ENCODE data around the gene IL9R. TPM values are rescaled to one million over a fixed set of nuclear protein-coding genes. Genes with fewer than 3 reads are reported as not detected.
"Not testable (repeated sequence)": the region's sequence is repeated elsewhere in the genome, so short reads cannot be mapped to it uniquely, and the experiment has no call there.

The IL9R gene
- polyA plus RNA-seq, 2 donors, result 0.26 to 0.37 TPM

DNA sequence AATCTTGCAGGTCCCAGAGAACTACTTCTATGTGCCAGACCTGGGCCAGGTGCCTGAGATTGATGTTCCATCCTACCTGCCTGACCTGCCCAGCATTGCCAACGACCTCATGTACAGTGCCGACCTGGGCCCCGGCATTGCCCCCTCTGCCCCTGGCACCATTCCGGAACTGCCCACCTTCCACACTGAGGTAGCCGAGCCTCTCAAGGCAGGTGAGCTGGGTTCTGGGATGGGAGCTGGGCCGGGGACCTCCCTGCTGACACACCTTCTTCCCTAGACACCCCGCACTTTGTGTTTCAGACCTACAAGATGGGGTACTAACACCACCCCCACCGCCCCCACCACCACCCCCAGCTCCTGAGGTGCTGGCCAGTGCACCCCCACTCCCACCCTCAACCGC, 25.5 kb downstream of the IL9R start:
- H3K9me3 ChIP-seq (ENCODE audit: control insufficient read depth in 2 of 2, insufficient read depth in 1 of 2, low read depth in 1 of 2, low read length in 1 of 2); H3K36me3 ChIP-seq (ENCODE audit: control insufficient read depth in 2 of 2, insufficient read depth in 2 of 2, low read length in 1 of 2); H3K27ac ChIP-seq (ENCODE audit: low read depth in 2 of 2, low read length in 1 of 2); H3K4me3 ChIP-seq (ENCODE audit: low read depth in 1 of 2, low read length in 2 of 2); H3K4me1 ChIP-seq (ENCODE audit: control insufficient read depth in 2 of 2, insufficient read depth in 2 of 2, low read length in 1 of 2); H3K27me3 ChIP-seq (ENCODE audit: control insufficient read depth in 1 of 2, insufficient read depth in 2 of 2, low read length in 2 of 2): not testable (repeated sequence)
- WGBS, 2 donors, result 70 to 76% methylated on average over 7 to 8 of the region's 9 CpGs

DNA sequence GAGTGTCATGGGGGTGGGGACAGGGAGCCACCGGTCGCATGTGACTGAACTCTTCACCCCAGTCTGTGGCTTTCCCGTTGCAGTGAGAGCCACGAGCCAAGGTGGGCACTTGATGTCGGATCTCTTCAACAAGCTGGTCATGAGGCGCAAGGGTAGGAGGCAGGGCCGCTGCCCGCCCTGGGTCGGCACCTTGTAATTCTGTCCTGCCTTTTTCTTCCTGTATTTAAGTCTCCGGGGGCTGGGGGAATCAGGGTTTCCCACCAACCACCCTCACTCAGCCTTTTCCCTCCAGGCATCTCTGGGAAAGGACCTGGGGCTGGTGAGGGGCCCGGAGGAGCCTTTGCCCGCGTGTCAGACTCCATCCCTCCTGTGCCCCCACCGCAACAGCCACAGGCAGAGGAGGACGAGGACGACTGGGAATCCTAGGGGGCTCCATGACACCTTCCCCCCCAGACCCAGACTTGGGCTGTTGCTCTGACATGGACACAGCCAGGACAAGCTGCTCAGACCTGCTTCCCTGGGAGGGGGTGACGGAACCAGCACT, 27.5 kb downstream of the IL9R start:
- not testable (repeated sequence) for H3K9me3 ChIP-seq (ENCODE audit: control insufficient read depth in 2 of 2, insufficient read depth in 1 of 2, low read depth in 1 of 2, low read length in 1 of 2); H3K27ac ChIP-seq (ENCODE audit: low read depth in 2 of 2, low read length in 1 of 2); H3K27me3 ChIP-seq (ENCODE audit: control insufficient read depth in 1 of 2, insufficient read depth in 2 of 2, low read length in 2 of 2); H3K36me3 ChIP-seq (ENCODE audit: control insufficient read depth in 2 of 2, insufficient read depth in 2 of 2, low read length in 1 of 2); H3K4me3 ChIP-seq (ENCODE audit: low read depth in 1 of 2, low read length in 2 of 2); H3K4me1 ChIP-seq (ENCODE audit: control insufficient read depth in 2 of 2, insufficient read depth in 2 of 2, low read length in 1 of 2)
- whole genome bisulfite sequencing, 2 donors, result 79 to 83% methylated on average over 11 to 13 of the region's 17 CpGs

DNA sequence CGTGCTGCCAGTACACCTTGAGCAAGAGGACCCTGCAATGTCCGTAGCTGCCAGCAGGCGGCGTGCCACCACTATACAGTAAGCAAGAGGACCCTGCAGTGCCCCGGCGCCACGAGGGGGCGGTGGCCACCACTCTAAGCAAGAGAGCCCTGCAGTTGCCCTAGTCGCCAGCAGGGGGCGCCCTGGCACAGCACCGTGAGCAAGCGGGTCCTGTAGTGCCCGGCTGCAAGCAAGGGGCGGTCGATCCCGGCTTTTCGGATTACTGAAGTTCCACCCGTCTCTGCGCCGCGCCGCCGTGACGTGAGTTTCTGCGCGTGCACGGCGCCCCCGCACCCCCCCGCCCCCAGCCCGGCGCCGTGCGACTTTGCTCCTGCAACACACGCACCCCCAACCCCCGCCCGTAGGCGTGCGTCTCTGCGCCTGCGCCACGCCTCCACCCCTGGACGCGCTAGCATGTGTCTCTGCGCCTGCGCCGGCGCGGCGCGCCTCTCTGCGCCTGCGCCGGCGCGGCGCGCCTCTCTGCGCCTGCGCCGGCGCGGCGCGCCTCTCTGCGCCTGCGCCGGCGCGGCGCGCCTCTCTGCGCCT, 31.2 kb downstream of the IL9R start:
- H3K9me3 ChIP-seq (ENCODE audit: control insufficient read depth in 2 of 2, insufficient read depth in 1 of 2, low read depth in 1 of 2, low read length in 1 of 2); H3K4me3 ChIP-seq (ENCODE audit: low read depth in 1 of 2, low read length in 2 of 2); H3K36me3 ChIP-seq (ENCODE audit: control insufficient read depth in 2 of 2, insufficient read depth in 2 of 2, low read length in 1 of 2); H3K4me1 ChIP-seq (ENCODE audit: control insufficient read depth in 2 of 2, insufficient read depth in 2 of 2, low read length in 1 of 2); H3K27me3 ChIP-seq (ENCODE audit: control insufficient read depth in 1 of 2, insufficient read depth in 2 of 2, low read length in 2 of 2); H3K27ac ChIP-seq (ENCODE audit: low read depth in 2 of 2, low read length in 1 of 2): not testable (repeated sequence)
- WGBS, 2 donors, result 69 to 87% methylated on average over 11 to 19 of the region's 73 CpGs

DNA sequence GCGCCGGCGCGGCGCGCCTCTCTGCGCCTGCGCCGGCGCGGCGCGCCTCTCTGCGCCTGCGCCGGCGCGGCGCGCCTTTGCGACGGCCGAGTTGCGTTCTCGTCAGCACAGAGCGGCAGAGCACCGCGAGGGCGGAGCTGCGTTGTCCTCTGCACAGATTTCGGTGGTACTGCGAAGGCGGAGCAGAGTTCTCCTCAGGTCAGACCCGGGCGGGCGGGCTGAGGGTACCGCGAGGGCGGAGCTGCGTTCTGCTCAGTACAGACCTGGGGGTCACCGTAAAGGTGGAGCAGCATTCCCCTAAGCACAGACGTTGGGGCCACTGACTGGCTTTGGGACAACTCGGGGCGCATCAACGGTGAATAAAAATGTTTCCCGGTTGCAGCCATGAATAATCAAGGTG, 31.8 kb downstream of the IL9R start:
- H3K36me3 ChIP-seq (ENCODE audit: control insufficient read depth in 2 of 2, insufficient read depth in 2 of 2, low read length in 1 of 2); H3K4me3 ChIP-seq (ENCODE audit: low read depth in 1 of 2, low read length in 2 of 2); H3K27me3 ChIP-seq (ENCODE audit: control insufficient read depth in 1 of 2, insufficient read depth in 2 of 2, low read length in 2 of 2); H3K4me1 ChIP-seq (ENCODE audit: control insufficient read depth in 2 of 2, insufficient read depth in 2 of 2, low read length in 1 of 2); H3K27ac ChIP-seq (ENCODE audit: low read depth in 2 of 2, low read length in 1 of 2); H3K9me3 ChIP-seq (ENCODE audit: control insufficient read depth in 2 of 2, insufficient read depth in 1 of 2, low read depth in 1 of 2, low read length in 1 of 2): not testable (repeated sequence)
- WGBS, 2 donors, result 86 to 87% methylated on average over 23 to 40 of the region's 46 CpGs

DNA sequence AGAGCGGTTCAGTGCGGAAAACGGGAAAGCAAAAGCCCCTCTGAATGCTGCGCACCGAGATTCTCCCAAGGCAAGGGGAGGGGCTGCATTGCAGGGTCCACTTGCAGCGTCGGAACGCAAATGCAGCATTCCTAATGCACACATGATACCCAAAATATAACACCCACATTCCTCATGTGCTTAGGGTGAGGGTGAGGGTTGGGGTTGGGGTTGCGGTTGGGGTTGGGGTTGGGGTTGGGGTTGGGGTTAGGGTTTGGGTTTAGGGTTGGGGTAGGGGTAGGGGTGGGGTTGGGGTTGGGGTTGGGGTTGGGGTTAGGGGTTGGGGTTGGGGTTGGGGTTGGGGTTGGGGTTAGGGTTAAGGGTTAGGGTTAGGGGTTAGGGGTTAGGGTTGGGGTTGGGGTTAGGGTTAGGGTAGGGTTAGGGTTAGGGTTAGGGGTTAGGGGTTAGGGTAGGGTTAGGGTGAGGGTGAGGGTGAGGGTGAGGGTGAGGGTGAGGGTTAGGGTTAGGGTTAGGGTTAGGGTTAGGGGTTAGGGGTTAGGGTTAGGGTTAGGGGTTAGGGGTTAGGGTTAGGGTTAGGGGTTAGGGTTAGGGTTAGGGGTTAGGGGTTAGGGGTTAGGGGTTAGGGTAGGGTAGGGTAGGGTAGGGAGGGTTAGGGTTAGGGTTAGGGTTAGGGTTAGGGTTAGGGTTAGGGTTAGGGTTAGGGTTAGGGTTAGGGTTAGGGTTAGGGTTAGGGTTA, 32.4 kb downstream of the IL9R start:
- WGBS, 2 donors, result 68% methylated on average over 6 of the region's 9 CpGs; no CpG with 5 or more reads in 1 of the 2 donors
- not testable (repeated sequence) for H3K27me3 ChIP-seq (ENCODE audit: control insufficient read depth in 1 of 2, insufficient read depth in 2 of 2, low read length in 2 of 2)

GRCh38 chrX:156030474-156030873, 33.0 kb downstream of the IL9R start:
- H3K9me3 ChIP-seq (ENCODE audit: control insufficient read depth in 2 of 2, insufficient read depth in 1 of 2, low read depth in 1 of 2, low read length in 1 of 2); H3K4me3 ChIP-seq (ENCODE audit: low read depth in 1 of 2, low read length in 2 of 2); H3K36me3 ChIP-seq (ENCODE audit: control insufficient read depth in 2 of 2, insufficient read depth in 2 of 2, low read length in 1 of 2); H3K4me1 ChIP-seq (ENCODE audit: control insufficient read depth in 2 of 2, insufficient read depth in 2 of 2, low read length in 1 of 2); H3K27ac ChIP-seq (ENCODE audit: low read depth in 2 of 2, low read length in 1 of 2); H3K27me3 ChIP-seq (ENCODE audit: control insufficient read depth in 1 of 2, insufficient read depth in 2 of 2, low read length in 2 of 2): not testable (repeated sequence)

More for the DNA sequence above, 32.4 kb downstream of the IL9R start:
- H3K36me3 ChIP-seq (ENCODE audit: control insufficient read depth in 2 of 2, insufficient read depth in 2 of 2, low read length in 1 of 2); H3K4me1 ChIP-seq (ENCODE audit: control insufficient read depth in 2 of 2, insufficient read depth in 2 of 2, low read length in 1 of 2); H3K27ac ChIP-seq (ENCODE audit: low read depth in 2 of 2, low read length in 1 of 2); H3K4me3 ChIP-seq (ENCODE audit: low read depth in 1 of 2, low read length in 2 of 2); H3K9me3 ChIP-seq (ENCODE audit: control insufficient read depth in 2 of 2, insufficient read depth in 1 of 2, low read depth in 1 of 2, low read length in 1 of 2): not testable (repeated sequence)

Other genes with a start within 250 kb of the IL9R start
- gene VAMP7, start 116.4 kb upstream of the IL9R start, polyA plus RNA-seq, result 10 to 100 TPM; 11.8 to 18.4 TPM